Measurements from ENCODE around the gene UBAC2. TPM values are rescaled to one million over a fixed set of nuclear protein-coding genes. Genes with fewer than 3 reads are reported as not detected.

The UBAC2 gene
- total and polyA plus RNA-seq, 2 of the 8 experiments (the other 6 are each of a cell fraction or from before 2014, with no cell fraction given) = 75.9 to 76.9 TPM

GRCh38 chr13:99293178-99293577 lies 92.5 kb downstream of the UBAC2 start:
- POLR2A ChIA-PET (ENCODE audit: partially characterized antibody) = no interaction called here
- H3K4me1 ChIP-seq (replicated peaks in 1 of 4; ENCODE audit: control insufficient read depth in 3 of 4, insufficient read depth in 4 of 4, low read length in 3 of 4) = no peaks in the 10 kb centered on the region
- H3K79me1 ChIP-seq (ENCODE audit: low read depth, low read length) = 0 out of 2 replicates have a peak, but pooled peaks cover 4% of the 10 kb centered on the region
- DNase-seq (ENCODE audit: low read depth in 1 of 2, low spot score in 2 of 2) = no peak
- H3K4me3 ChIP-seq (ENCODE audit: extremely low read depth in 1 of 4, insufficient read depth in 2 of 4, low read depth in 3 of 4, low read length in 4 of 4) = no peak overlapping the region
- CTCF ChIA-PET (ENCODE audit: partially characterized antibody) = interaction anchor here (0.5 to 1.5 kb wide), 7 partner anchors 9 to 124 kb away, joined by 3 to 5 read pairs (median 3); no protein-coding TSS in a partner anchor
- H2BK15ac ChIP-seq (ENCODE audit: low read length) = no peak overlapping the region
- no peaks in the 10 kb centered on the region for H3K27me3 ChIP-seq (replicated peaks in 1 of 4; ENCODE audit: control insufficient read depth in 3 of 4, extremely low read depth in 1 of 4, insufficient read depth in 3 of 4, low read length in 3 of 4)
- H3K9me3 ChIP-seq (ENCODE audit: insufficient read depth in 2 of 2, low read depth in 1 of 2, low read length in 1 of 2) = no peaks in the 10 kb centered on the region
- no peak overlapping the region for H4K5ac ChIP-seq (ENCODE audit: insufficient read length, low read depth, low read length)
- H3K79me2 ChIP-seq (ENCODE audit: control insufficient read depth in 1 of 2, insufficient read depth in 2 of 2, low read length in 2 of 2) = no peaks in the 10 kb centered on the region
- FAIRE-seq = no peak
- H3K4ac ChIP-seq (replicated peaks; ENCODE audit: insufficient read length, low read depth, low read length) = no peak overlapping the region
- H2BK20ac ChIP-seq (ENCODE audit: low read length) = no peak overlapping the region
- no peak overlapping the region for H2AK5ac ChIP-seq (ENCODE audit: low read depth, low read length)
- H4K91ac ChIP-seq (replicated peaks; ENCODE audit: insufficient read length, low read length) = no peak overlapping the region
- no peaks in the 10 kb centered on the region for H3K23me2 ChIP-seq (ENCODE audit: low read depth, low read length)
- H2BK120ac ChIP-seq (replicated peaks; ENCODE audit: low read depth, low read length) = no peak overlapping the region
- no peak overlapping the region for H4K8ac ChIP-seq (ENCODE audit: extremely low read depth, insufficient read depth, low read length)
- H3K56ac ChIP-seq (replicated peaks; ENCODE audit: insufficient read length, low read depth, low read length) = no peak overlapping the region
- H2AFZ ChIP-seq (ENCODE audit: low read length) = no peak overlapping the region
- H3K23ac ChIP-seq (ENCODE audit: insufficient read length) = no peak overlapping the region
- H3K4me2 ChIP-seq (ENCODE audit: insufficient read depth in 1 of 2, low read depth in 2 of 2, low read length in 2 of 2) = no peak overlapping the region
- H4K20me1 ChIP-seq (replicated peaks in 1 of 2; ENCODE audit: control insufficient read depth in 1 of 2, insufficient read depth in 2 of 2, low read length in 2 of 2) = peaks cover 0 to 1% of the 10 kb centered on the region in 2 experiments
- no peak overlapping the region for H2BK5ac ChIP-seq (ENCODE audit: low read depth, low read length)
- H3K9ac ChIP-seq (replicated peaks in 1 of 4; ENCODE audit: extremely low read depth in 1 of 4, low read depth in 3 of 4, low read length in 3 of 4) = no peak overlapping the region
- 83% methylated on average over 2 of the region's 2 CpGs; no CpG with 5 or more reads in 1 of the 2 experiments for WGBS, 2 experiments (ENCODE audit: extremely low coverage in 1 of 2, insufficient coverage in 1 of 2, insufficient read length in 1 of 2, insufficient replicate concordance in 2 of 2, low coverage in 1 of 2, low lambda C conversion rate in 2 of 2, missing lambda C conversion rate in 1 of 2)
- TF ChIP-seq BCL11A (IDR thresholded peaks at IDR 0.05; ENCODE audit: low read depth in 2 of 2, low read length in 2 of 2) (no peak), MAFK (IDR thresholded peaks at IDR 0.05; ENCODE audit: low read depth, low read length) (no peak), NANOG (IDR thresholded peaks at IDR 0.05; ENCODE audit: insufficient read depth, low read depth, low read length, poor library complexity, severe bottlenecking) (no peak), GABPA (IDR thresholded peaks at IDR 0.05; ENCODE audit: borderline replicate concordance, insufficient read depth, low read length) (no peak), CHD1 (IDR thresholded peaks at IDR 0.05; ENCODE audit: low read depth, low read length) (no peak), ASH2L (IDR thresholded peaks at IDR 0.05; ENCODE audit: low read length) (no peak), SP4 (IDR thresholded peaks at IDR 0.05; ENCODE audit: low read length) (no peak), TAF1 (IDR thresholded peaks at IDR 0.05; ENCODE audit: low read depth, low read length) (no peak), POU5F1 (IDR thresholded peaks at IDR 0.05; ENCODE audit: low read depth, low read length) (no peak), SIRT6 (IDR thresholded peaks at IDR 0.05; ENCODE audit: low read length) (no peak), SP1 (IDR thresholded peaks at IDR 0.05; ENCODE audit: low read depth, low read length) (no peak), CREB1 (IDR thresholded peaks at IDR 0.05) (no peak), TCF12 (IDR thresholded peaks at IDR 0.05; ENCODE audit: low read depth, low read length) (no peak), CTBP2 (IDR thresholded peaks at IDR 0.05; ENCODE audit: borderline replicate concordance, insufficient read depth, insufficient read length, low read length) (no peak), HDAC6 (IDR thresholded peaks at IDR 0.05; ENCODE audit: low read depth, low read length) (no peak), SAP30 (IDR thresholded peaks at IDR 0.05; ENCODE audit: insufficient read depth, insufficient replicate concordance, low read length) (no peak)
- H3K27ac ChIP-seq (ENCODE audit: low read depth, low read length) = no peak overlapping the region
- no peak overlapping the region for H3K18ac ChIP-seq (ENCODE audit: extremely low read depth, low read length)
- no peak overlapping the region for H2BK12ac ChIP-seq (ENCODE audit: low read depth, low read length)
- no peaks in the 10 kb centered on the region for H3K36me3 ChIP-seq (ENCODE audit: control insufficient read depth in 2 of 4, insufficient read depth in 4 of 4, low read length in 3 of 4)
- no peak overlapping the region for H3K14ac ChIP-seq (ENCODE audit: insufficient read length)
